Uterus (tissue), 2 donors: ENCODE results near the gene PMAIP1.

Experiments
- CTCF ChIP-seq, 4 experiments: fragments of 200-600 bp in 2 of 4; fragments of 450-650 bp in 2 of 4; sonication (generic) in 2 of 4; IDR thresholded peaks; one replicate each; pipeline ENCODE4 v1.5.1; 2016 to 2019; ENCODE audit warnings: antibody characterized with exemption in 4 of 4, mild to moderate bottlenecking in 2 of 4, moderate library complexity in 1 of 4
- POLR2A ChIP-seq, 2 donors: fragments of 450-650 bp; IDR thresholded peaks; one replicate each; pipeline ENCODE4 v1.6.1; 2016; ENCODE audit warnings: antibody characterized with exemption in 2 of 2, mild to moderate bottlenecking in 1 of 2, moderate library complexity in 1 of 2

GRCh38 chr18:59912007-59912550, 12.3 kb downstream of the PMAIP1 start:
- TF ChIP-seq CTCF (IDR thresholded peaks at IDR 0.05) (no peak), POLR2A (IDR thresholded peaks at IDR 0.05) (no peak)
